ENCODE measurements around the gene CACNA2D1.

Gene CACNA2D1

GRCh38 chr7:81986723-81987470 is 456.7 kb downstream of the CACNA2D1 start:
- Histone ChIP-seq H3K36me3 (peaks cover 25% of the 10 kb centered on the region), H3K4me3 (ENCODE audit: low read depth, low read length) (no peak overlapping the region), H3K27me3 (no peaks in the 10 kb centered on the region), H3K4me1 (peaks cover 13% of the 10 kb centered on the region), H3K9me3 (no peaks in the 10 kb centered on the region)
- no peak for TF ChIP-seq CTCF (IDR thresholded peaks at IDR 0.05; ENCODE audit: low read depth, low read length)
- DNase-seq, result no peak

- TF ChIP-seq CTCF (IDR thresholded peaks at IDR 0.05; ENCODE audit: low read depth, low read length), result no peak
- H3K9me3 ChIP-seq, result no peaks in the 10 kb centered on the region
- H3K36me3 ChIP-seq, result peaks cover 32% of the 10 kb centered on the region
- H3K27me3 ChIP-seq, result no peaks in the 10 kb centered on the region
- no peak overlapping the region for H3K4me3 ChIP-seq (ENCODE audit: low read depth, low read length)
- peaks cover 13% of the 10 kb centered on the region for H3K4me1 ChIP-seq
- no peak for DNase-seq
Measured at GRCh38 chr7:81983406-81983805, 460.2 kb downstream of the CACNA2D1 start.

- Histone ChIP-seq H3K36me3 (no peaks in the 10 kb centered on the region; the same call in 1 of the 2 replicates), H3K4me3 (ENCODE audit: low read depth, low read length) (no peak overlapping the region), H3K4me1 (no peaks in the 10 kb centered on the region), H3K27me3 (no peaks in the 10 kb centered on the region), H3K9me3 (no peaks in the 10 kb centered on the region)
- no peak for TF ChIP-seq CTCF (IDR thresholded peaks at IDR 0.05; ENCODE audit: low read depth, low read length)
- DNase-seq, result no peak
Measured at GRCh38 chr7:81973117-81973516, 470.5 kb downstream of the CACNA2D1 start.

GRCh38 chr7:81960026-81960425 is 483.6 kb downstream of the CACNA2D1 start:
- Histone ChIP-seq H3K36me3 (peaks cover 18% of the 10 kb centered on the region), H3K27me3 (no peaks in the 10 kb centered on the region), H3K4me3 (ENCODE audit: low read depth, low read length) (no peak overlapping the region), H3K9me3 (no peaks in the 10 kb centered on the region), H3K4me1 (peaks cover 5% of the 10 kb centered on the region)
- no peak for TF ChIP-seq CTCF (IDR thresholded peaks at IDR 0.05; ENCODE audit: low read depth, low read length)
- DNase-seq, result no peak

GRCh38 chr7:81957517-81957916 is 486.1 kb downstream of the CACNA2D1 start:
- H3K4me3 ChIP-seq (ENCODE audit: low read depth, low read length), result no peak overlapping the region
- H3K4me1 ChIP-seq, result peaks cover 5% of the 10 kb centered on the region; the same call in 1 of the 2 replicates
- no peak for TF ChIP-seq CTCF (IDR thresholded peaks at IDR 0.05; ENCODE audit: low read depth, low read length)
- no peaks in the 10 kb centered on the region for H3K9me3 ChIP-seq
- DNase-seq, result no peak
- H3K36me3 ChIP-seq, result peaks cover 5% of the 10 kb centered on the region
- H3K27me3 ChIP-seq, result no peaks in the 10 kb centered on the region

- Histone ChIP-seq H3K36me3 (no peaks in the 10 kb centered on the region; the same call in none of the 2 replicates), H3K27me3 (no peaks in the 10 kb centered on the region), H3K4me1 (peaks cover 5% of the 10 kb centered on the region; the same call in 1 of the 2 replicates), H3K9me3 (no peaks in the 10 kb centered on the region), H3K4me3 (ENCODE audit: low read depth, low read length) (no peak overlapping the region)
- peak; percentile 48 for DNase-seq
- peak; percentile 87 for TF ChIP-seq CTCF (IDR thresholded peaks at IDR 0.05; ENCODE audit: low read depth, low read length)
Measured at GRCh38 chr7:81956520-81956919, 487.1 kb downstream of the CACNA2D1 start.
